H1 (cell line): ENCODE data around the gene EML1.

Experiments used
- EGR1 ChIP-seq: IDR thresholded peaks from 2 replicates; pipeline ENCODE4 v1.6.1; 2011; ENCODE audit warnings: low read depth, low read length, borderline replicate concordance
- EP300 ChIP-seq, 2 experiments: IDR thresholded peaks; 1 replicate in 1 of 2; 2 replicates in 1 of 2; pipeline ENCODE4 v1.6.1; 2011 to 2012; ENCODE audit warnings: low read depth in 2 of 2, low read length in 2 of 2, mild to moderate bottlenecking in 2 of 2, borderline replicate concordance in 1 of 2, inconsistent platforms in 1 of 2, moderate library complexity in 1 of 2
- EZH2 ChIP-seq: fragments of 200-600 bp; sonication (generic); IDR thresholded peaks from 2 replicates; pipeline ENCODE4 v1.7.1; 2012; ENCODE audit warnings: low read depth, mild to moderate bottlenecking, moderate library complexity, low read length, inconsistent platforms; ENCODE audit not compliant: severe bottlenecking
- KDM1A ChIP-seq: fragments of 200-600, 300-600 bp; sonication (generic); IDR thresholded peaks from 2 replicates; pipeline ENCODE4 v1.7.1; 2016; ENCODE audit warnings: mild to moderate bottlenecking, low read length, borderline replicate concordance
- POLR2A ChIP-seq, 2 experiments: IDR thresholded peaks; 1 replicate in 1 of 2; 2 replicates in 1 of 2; pipeline ENCODE4 v1.6.1; 2011; ENCODE audit warnings: low read depth in 2 of 2, low read length in 2 of 2, mild to moderate bottlenecking in 2 of 2; ENCODE audit errors: control extremely low read depth in 1 of 2
- SIN3A ChIP-seq, 2 experiments: IDR thresholded peaks in 1 of 2; conservative IDR thresholded peaks in 1 of 2; 2 replicates each; pipeline ENCODE4 v1.6.1; 2011 to 2012; ENCODE audit warnings: low read length in 2 of 2, improper control_type of control experiment in 1 of 2, low read depth in 1 of 2, mild to moderate bottlenecking in 1 of 2
- SP1 ChIP-seq: IDR thresholded peaks from 2 replicates; pipeline ENCODE4 v1.6.1; 2011; ENCODE audit warnings: low read depth, low read length
- TF ChIP-seq, protein P1 (sequence below), 3 experiments: IDR thresholded peaks; 1 replicate in 2 of 3; 2 replicates in 1 of 3; pipeline versions ENCODE4 v1.5.1 to v1.6.1; 2011; ENCODE audit warnings: low read length in 3 of 3, mild to moderate bottlenecking in 3 of 3, inconsistent platforms in 2 of 3, low read depth in 1 of 3, moderate library complexity in 1 of 3; ENCODE audit not compliant: insufficient read depth in 1 of 3; ENCODE audit errors: control extremely low read depth in 1 of 3
- TF ChIP-seq, protein P2 (sequence below): IDR thresholded peaks from 2 replicates; pipeline ENCODE4 v1.6.1; 2012; ENCODE audit warnings: inconsistent platforms

DNA sequence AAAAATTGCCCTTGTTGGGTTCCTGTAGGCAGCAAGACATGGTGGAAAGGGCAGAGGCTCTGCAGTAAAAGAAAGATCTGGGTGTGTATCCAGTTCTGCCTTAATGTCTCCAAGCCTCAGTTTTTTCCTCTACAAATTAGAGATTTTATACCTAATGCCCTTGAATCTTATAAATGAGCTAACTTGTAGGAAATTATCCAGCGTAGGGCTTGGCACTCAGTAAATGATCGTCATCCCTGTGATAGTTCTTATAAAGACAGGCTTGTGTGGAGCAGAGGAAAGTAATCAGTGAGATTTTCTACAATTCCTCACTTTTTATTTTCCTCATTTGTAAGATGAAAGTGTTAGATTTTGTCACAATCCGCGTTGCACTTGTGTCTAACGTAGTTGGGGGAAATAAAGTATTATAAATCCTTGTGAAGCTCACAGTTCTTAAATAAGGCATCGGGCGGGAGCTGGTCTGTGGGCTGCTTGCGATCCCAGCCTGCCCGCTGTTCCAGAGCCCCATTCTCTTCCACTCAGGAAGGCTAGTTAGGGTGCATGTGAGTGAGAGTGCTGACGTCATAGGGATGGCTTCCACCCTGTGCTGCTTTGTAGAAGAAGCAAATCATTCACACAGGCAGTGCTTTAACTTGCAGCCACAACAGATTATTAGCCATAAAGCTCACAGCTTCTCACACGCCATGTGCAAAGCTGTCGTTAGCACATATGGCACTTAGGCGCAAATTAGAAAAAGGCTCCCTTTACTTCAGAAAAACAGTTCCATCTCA lies 87.6 kb downstream of the EML1 start:
- TF ChIP-seq, protein P1, sequence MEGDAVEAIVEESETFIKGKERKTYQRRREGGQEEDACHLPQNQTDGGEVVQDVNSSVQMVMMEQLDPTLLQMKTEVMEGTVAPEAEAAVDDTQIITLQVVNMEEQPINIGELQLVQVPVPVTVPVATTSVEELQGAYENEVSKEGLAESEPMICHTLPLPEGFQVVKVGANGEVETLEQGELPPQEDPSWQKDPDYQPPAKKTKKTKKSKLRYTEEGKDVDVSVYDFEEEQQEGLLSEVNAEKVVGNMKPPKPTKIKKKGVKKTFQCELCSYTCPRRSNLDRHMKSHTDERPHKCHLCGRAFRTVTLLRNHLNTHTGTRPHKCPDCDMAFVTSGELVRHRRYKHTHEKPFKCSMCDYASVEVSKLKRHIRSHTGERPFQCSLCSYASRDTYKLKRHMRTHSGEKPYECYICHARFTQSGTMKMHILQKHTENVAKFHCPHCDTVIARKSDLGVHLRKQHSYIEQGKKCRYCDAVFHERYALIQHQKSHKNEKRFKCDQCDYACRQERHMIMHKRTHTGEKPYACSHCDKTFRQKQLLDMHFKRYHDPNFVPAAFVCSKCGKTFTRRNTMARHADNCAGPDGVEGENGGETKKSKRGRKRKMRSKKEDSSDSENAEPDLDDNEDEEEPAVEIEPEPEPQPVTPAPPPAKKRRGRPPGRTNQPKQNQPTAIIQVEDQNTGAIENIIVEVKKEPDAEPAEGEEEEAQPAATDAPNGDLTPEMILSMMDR (IDR thresholded peaks at IDR 0.05; ENCODE audit: control extremely low read depth in 1 of 3, insufficient read depth in 1 of 3, low read depth in 1 of 3, low read length in 3 of 3), result no peak
- TF ChIP-seq EZH2 (no peak), SIN3A (conservative IDR thresholded peaks at IDR 0.05 in 1 of 2, IDR thresholded peaks at IDR 0.05 in 1 of 2; ENCODE audit: low read depth in 1 of 2, low read length in 2 of 2) (no peak), SP1 (no peak), EP300 (IDR thresholded peaks at IDR 0.05; ENCODE audit: borderline replicate concordance in 1 of 2, low read depth in 2 of 2, low read length in 2 of 2) (no peak), POLR2A (IDR thresholded peaks at IDR 0.05; ENCODE audit: control extremely low read depth in 1 of 2, low read depth in 2 of 2, low read length in 2 of 2) (no peak), EGR1 (no peak), KDM1A (no peak)
- TF ChIP-seq, protein P2, sequence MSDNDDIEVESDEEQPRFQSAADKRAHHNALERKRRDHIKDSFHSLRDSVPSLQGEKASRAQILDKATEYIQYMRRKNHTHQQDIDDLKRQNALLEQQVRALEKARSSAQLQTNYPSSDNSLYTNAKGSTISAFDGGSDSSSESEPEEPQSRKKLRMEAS, result no peak
